CD4-positive, alpha-beta T cell treated with Interleukin-12 subunit alpha and Interleukin-12 subunit beta, for 1 hour (primary cell): ENCODE results near the gene RTN4.

Experiments used
- DNase-seq: peaks from one replicate; pipeline ENCODE4 v3.0.0-alpha.2; 2020

The RTN4 gene

DNA sequence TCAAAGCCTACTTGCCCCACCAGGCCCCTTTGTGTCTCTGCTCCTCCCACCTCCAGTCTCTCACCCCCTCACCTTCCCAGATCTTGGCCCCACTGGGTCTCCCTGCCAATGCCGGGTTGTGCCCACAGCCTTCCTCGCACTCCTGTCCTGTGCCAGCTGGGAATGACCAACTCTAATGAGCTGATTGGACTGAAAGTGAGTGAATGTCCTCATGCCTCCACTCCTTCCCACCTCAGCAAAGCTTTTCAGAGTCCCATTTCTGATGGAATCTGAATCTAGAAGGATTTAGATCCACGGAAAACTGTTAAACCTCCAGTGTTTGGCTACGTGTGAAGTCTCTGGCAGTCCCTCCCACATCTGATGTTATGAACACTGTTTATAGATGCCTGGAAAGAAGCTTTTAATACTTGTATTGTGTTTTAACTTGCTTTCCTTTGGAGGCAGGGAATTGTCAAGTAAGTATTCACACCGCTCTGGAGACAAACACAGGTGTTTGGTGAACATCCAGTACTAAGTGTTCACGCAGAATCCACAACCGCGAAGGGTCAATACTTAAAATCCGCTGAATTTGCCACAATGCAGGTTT, 103.9 kb downstream of the RTN4 start:
- DNase-seq, result no peak

DNA sequence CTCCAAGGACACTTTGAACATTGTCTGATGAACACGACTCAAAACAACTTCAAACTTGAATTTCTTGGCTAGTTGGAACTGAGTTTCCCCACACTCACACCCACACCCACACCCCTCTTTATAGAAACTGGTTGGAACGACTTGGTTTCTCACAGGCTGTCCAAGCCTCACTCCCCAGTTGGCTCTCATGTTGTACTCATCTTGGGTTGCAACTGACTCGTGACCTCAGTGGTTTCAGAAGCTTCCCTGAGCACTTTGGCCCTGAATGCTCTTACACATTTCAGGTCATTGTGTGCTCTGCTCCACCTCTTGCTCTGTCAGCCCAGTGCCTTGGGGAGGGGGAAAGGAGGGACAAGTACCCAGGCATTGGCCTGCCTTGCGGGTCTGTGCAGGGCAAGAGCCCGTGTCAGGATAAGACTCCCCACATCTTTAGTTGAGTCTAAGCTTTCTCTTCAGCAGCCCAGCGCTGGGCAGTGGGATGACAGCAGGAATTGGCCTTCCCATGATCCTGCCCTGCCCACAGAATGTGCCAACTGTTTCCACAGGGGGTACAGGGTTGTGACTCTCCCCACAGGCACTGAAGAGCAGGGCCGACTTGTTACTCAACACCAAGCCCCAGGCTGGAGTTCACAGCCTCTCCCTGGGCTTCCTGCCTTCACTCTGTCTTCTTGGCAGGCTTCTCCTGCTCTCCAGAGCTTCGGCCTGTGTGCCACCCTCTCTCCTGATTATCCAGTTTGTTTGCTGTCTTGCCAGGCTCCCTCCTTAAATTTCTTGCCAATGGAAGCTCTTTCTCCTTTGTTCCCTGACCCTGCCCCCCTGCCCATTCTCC, 104.6 kb downstream of the RTN4 start:
- no peak for DNase-seq

DNA sequence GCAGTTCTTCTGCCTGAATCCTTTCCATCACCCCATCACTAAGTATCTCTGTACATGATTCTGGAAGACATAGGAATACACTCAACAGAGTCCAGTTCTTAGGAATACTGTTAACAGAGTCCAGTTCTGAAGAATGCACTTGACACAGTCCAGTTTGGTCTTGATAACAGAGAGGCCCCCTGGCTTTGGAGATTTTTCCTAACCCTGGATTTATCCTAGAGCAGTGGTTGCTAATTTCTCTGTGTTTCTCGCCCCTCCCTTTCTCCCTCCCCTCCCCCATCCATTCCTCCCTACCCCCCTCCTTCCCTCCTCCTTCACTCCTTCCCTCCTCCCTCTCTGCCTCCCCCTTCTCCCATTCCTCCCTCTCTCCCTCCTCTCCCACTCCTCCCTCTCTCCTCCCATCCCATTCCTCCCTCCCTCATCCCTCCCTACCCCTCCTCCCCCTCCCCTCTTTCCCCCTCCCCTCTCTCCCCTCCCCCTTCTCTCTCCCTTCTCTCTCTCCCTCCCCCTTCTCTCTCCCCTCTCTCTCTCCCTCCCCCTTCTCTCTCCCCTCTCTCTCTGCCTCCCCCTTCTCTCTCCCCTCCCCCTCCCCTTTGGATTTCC, 105.4 kb downstream of the RTN4 start:
- DNase-seq, result no peak

DNA sequence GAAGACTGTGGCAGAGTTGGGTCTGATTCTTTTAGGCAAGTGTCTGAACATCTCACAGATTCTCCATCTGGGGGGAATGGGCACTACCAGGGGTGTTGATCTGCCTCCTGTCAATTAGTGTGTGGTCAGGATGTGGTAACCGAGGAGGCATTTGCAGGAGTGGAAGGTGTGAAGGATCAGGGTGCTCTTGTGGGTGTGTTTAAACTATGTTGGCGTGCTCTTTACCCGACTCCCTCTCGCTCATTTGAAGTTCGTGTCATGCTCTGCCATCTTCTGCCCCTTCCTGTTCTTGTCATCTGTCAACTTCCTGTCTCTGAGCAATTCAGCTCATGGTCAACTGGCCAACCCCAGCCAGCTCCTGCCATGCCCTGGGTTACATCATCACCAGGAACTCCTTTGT, 107.9 kb downstream of the RTN4 start:
- DNase-seq, result peak; percentile 57

DNA sequence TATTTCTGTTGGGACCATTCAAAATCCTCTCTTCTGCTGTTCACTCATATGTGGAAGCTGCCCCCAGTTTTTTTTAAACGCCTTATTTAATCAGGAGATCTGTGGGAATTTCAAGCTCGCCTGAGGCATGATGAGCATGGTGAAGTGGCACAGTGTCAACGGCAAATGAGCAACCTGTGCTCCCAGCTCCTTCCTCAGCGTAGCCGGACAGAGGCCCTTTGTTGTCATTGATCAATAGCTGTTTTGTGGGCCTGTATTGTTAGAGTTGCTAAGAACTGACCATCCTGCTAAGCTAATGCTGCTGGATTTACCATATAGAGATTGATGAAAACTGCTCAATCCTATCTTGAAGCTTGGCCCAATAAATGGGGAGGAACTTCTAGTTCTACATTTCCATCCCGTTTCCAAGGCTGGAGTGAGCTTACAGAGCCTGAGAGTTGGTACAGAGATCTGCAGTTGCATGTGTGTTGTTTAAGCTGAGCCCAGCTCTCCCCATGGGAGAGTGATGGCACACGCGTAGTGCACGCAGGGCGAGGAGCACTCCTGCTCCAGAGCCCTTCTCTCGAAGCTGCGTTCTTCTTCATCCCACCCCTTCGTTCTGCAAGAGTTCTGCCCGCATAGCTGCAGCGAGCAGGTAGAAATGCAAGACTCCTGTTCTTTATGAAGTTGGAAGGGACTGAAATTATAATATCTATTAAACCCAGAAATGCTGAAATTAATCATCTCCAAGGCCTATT, 108.8 kb downstream of the RTN4 start:
- DNase-seq, result no peak

DNA sequence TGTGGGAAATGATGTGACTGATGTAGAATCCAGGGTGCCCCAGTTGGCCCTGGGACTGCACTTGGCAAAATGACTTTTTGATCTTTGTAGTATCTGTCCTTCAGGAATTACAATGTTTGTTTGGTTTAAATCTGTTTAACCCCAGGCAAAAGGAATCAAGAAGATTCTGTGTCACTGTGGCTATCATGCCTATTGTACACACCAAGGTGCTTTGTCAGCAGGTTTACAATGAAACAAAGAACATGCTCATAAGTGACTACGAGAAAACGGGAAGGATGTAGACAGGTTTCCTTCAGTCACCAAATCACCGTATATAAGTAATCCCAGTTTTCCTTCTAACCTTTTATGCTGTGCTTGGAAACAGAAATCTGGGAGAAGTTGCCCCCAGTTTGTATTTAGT, 109.5 kb downstream of the RTN4 start:
- no peak for DNase-seq

DNA sequence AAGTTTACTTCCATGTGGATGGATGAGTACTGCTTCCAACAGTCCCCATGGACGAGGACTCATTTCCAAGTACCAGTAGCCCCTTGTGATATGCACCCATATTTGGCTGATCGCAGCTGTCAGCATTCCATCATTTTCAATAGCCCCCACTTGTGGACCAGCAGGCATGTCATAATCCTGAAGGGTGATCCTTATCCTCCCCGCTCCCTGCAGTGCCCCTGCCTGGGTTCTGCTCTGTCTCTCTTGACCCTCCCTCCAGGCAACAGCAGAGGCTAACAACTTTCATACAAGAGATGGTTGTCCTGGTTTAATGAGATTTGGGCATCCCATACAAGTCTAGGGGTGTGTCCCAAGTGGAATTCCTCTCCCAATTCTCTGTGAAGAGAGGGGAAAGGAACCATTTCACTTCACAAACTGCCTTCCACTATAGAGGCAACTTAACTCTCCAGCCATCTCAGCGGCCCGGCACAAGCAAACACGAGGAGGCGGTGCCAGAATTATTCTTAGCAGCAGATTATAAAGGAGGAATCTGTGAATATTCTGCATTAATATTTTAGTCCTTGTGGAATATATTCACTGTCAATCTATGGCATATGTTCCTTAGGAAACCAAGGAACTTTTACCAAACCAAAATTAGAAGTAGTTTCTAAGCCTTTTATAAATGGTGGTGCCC, 110.7 kb downstream of the RTN4 start:
- DNase-seq, result no peak

DNA sequence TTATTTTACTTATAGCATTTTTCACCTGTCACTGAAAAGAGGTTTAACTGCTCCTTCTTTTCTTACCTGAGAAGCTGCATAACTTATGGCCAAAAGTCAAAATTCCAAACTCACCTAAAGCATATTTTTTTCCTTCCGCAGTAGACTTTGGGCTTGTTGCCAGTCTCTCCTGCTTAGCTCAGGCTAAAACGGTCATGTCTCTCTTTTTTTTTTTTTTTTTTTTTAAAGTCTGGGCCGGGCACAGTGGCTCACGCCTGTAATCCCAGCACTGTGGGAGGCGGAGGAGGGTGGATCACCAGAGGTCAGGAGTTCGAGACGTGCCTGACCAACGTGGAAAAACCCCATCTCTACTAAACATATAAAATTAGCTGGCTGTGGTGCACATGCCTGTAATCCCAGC, 113.5 kb downstream of the RTN4 start:
- DNase-seq, result no peak

DNA sequence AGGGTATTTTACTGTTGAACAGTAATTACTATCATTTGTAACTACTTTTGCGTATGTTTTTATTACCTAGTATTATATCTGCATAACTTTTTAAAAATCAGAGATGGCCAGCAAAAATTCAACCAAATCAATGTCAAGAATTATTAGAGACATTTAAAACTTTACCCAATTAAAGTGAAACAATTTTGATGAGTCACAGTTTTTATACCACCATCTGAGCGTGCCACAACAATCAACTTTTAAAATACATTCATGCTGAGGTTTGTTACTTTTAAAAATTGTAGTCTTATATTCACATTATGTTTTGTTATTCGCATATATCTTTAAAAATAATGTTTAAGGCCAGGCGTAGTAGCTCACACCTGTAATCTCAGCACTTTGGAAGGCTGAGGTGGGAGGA, 114.9 kb downstream of the RTN4 start:
- no peak for DNase-seq

DNA sequence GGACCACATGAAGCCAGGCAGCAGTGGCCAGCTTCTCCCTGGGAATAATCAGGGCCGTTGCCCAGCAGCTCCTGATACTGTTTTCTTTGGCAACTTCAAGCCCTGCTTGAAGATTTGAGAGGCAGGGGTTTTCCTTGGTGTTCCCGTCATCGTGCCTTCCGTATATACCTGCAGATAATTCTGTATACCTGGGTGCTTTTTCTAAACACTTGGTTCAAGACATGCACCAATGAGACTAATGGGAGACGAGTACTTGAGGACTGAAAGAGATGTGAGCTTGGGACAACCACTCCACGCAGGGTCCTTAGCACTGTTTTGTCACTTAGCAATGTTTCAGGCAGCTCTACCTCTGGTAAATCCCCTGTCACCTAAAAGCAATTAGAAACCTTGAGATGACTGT, 118.8 kb downstream of the RTN4 start:
- DNase-seq, result no peak

DNA sequence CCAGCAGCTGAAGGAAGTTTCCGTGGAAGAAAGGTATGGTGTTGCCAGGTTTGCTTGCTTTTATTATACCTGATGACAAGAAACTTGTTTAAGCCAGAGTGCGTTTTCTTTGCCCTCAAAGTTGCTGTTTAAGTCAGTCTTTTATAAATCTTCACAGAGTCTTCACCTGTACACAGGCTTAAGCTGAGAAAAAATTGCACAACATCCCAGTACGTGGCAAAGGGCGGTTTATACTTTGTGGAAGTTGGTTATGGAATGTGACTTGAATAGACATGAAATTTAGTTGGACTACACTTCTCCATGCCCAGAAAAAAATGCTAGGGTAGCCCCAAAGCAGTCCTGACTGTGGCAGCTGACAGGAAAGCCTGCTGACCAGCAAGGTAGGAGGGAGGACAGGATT, 121.5 kb downstream of the RTN4 start:
- no peak for DNase-seq

DNA sequence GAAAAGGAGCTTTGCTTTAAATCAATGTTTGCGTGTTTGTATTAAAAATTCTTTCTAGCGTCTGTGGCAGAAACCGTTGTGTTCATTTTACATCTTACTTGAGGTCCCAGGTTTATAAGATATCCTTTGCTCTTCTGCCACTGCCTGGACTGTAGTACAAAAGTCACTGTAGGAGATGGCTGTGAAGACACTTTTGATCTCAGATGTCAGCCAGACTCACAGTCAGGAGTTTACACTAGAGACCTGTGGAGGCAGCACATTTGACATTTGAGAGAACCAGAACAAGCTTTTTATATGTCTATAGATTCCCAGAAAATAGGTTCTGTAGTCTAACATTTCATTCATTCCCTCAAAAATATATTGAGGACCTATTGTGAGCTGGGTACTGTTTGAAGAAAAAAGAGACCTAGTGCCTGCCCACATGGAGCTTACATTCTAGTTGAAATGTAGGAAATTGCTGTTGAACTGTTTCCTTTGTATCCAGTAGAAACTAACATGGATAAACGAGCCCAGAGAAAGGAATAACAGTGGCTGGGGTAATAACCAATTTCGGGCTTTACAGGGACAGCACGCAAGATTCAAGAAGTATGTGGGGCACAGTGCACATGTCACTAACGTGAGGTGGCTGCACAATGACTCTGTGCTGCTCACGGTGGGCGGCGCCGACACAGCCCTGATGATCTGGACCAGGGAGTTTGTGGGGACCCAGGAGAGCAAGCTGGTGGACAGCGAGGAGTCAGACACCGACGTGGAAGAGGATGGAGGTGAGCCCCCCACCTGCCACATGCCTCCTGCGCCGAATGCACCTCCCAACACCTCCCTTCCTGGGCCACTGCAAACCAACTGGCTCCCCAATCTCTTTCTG, 122.3 kb downstream of the RTN4 start:
- DNase-seq, result no peak

DNA sequence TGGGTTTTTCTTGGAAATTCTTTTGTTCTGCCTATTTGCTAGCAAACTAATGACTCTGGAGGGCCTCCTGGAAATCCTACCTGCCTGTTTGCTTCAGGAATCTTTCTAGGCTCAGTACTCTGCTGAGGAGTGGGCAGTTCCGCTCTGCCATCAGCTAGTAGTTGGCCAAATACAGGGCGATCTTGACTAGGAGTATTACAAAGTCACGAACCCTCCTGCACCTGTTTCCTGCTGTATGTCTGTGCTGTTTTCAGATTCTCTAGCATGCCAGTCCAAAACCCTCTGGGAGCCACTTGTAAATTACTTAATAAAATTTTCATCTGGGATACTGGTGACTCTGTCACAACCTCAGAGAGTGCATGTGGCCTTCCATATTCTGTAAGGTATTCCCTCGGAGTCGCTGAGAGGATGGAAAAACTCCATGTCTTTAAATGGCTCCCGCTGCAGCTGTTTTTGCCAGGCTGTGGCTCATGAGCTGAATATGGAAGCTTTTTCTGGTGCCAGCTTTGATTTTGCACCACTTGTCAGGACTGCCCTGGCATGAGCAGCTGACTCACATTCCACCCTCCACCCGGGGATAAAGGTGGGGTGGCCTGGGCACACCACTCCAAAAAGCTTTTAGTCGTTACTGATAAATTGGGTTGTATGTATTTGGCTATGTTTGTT, 123.0 kb downstream of the RTN4 start:
- no peak for DNase-seq

DNA sequence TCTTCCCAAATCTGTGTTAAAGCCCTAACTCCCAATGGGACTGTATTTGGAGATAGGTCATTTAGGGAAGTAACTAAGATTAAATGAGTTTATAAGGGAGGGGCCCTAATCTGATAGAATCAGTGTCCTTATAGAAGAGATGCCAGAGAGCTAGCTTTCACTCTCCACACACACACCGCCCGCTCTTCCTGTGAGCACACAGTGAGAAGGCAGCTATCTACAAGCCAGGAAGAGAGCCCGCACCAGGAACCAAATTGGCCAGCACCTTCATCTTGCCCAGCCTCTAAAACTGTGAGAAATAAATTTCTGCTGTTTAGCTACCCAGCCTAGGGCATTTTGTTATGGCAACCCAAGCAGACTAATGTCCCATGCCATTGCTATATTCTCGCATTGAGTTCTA, 125.2 kb downstream of the RTN4 start:
- DNase-seq, result no peak

DNA sequence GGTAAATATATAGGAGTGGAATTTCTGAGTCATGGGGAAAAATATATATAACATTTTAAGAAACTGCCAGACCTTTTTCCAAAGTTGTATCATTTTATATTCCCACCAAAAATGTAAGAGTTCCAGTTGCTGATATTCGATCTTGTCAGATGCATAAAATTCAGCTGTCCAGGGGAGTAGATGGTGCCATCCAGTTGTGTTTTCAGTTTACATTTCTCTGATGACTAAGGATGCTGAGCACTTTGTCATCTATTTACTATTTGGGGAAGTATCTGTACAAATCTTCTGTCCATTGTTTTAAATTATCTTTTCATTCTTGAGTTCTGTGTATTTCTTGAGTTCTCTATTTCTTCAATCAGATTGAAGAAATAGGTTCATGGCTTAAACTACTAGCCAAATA, 126.1 kb downstream of the RTN4 start:
- DNase-seq, result no peak
